ENCODE results near the gene ADGRE1. TPM values are rescaled to one million over a fixed set of nuclear protein-coding genes. Genes with fewer than 3 reads are reported as not detected.

Gene ADGRE1
- total and polyA plus RNA-seq, 7 experiments from 2014 or later: 4.2 to 31.7 (median 9.1) TPM

- H3K36me3 Mint-ChIP-seq: peaks cover 7 to 47% (median 37%) of the 10 kb centered on the region in 5 donors
- H3K27me3 Mint-ChIP-seq: no peaks in the 10 kb centered on the region
- H3K27ac Mint-ChIP-seq: peak overlapping the region in 5 of 9 donors; percentile 45 to 93 (median 91)
- H3K9me3 Mint-ChIP-seq: peaks cover 0 to 22% (median 15%) of the 10 kb centered on the region in 11 donors
- H3K27ac ChIP-seq (ENCODE audit: low read depth, low read length): no peak overlapping the region
- H3K36me3 ChIP-seq (ENCODE audit: control insufficient read depth in 2 of 3, insufficient read depth in 3 of 3, low read length in 3 of 3): no peaks in the 10 kb centered on the region
- intact Hi-C loops (cut with micrococcal nuclease): loop anchor here in 1 of 2 donors (5.0 to 10.0 kb wide), 2 partner anchors 61 to 188 kb away; partner anchors contain the start of genes GPR108 and TRIP10
- ChIA-PET POLR2A (interaction anchor here (0.7 to 1.2 kb wide), 2 partner anchors 35 to 38 kb away, joined by 4 to 6 read pairs; no protein-coding TSS in a partner anchor), CTCF (no interaction called here)
- H3K27me3 ChIP-seq (ENCODE audit: control insufficient read depth in 2 of 2, insufficient read depth in 2 of 2, low read length in 2 of 2): no peaks in the 10 kb centered on the region
- peaks cover 0 to 15% (median 4%) of the 10 kb centered on the region in 3 experiments for H3K9me3 ChIP-seq (ENCODE audit: control insufficient read depth in 2 of 3, low read length in 3 of 3)
- H3K4me1 ChIP-seq (ENCODE audit: control insufficient read depth in 2 of 2, insufficient read depth in 2 of 2, low read length in 2 of 2): peaks cover 3 to 11% of the 10 kb centered on the region in 2 donors
- ATAC-seq (no peak), DNase-seq (peak in 1 of 9 donors; percentile 8)
- H3K4me3 ChIP-seq (ENCODE audit: low read length): no peak overlapping the region
- peaks cover 12 to 28% (median 22%) of the 10 kb centered on the region in 7 donors for H3K4me1 Mint-ChIP-seq
- peak overlapping the region in 2 of 10 donors; percentile 76 to 85 for H3K4me3 Mint-ChIP-seq
Measured at GRCh38 chr19:6925386-6925785, 38.0 kb downstream of the ADGRE1 start.

GRCh38 chr19:6925801-6926751 is 38.7 kb downstream of the ADGRE1 start:
- peaks cover 0 to 15% (median 4%) of the 10 kb centered on the region in 3 experiments for H3K9me3 ChIP-seq (ENCODE audit: control insufficient read depth in 2 of 3, low read length in 3 of 3)
- peaks cover 3 to 11% of the 10 kb centered on the region in 2 donors for H3K4me1 ChIP-seq (ENCODE audit: control insufficient read depth in 2 of 2, insufficient read depth in 2 of 2, low read length in 2 of 2)
- intact Hi-C loops (cut with micrococcal nuclease): loop anchor here in 1 of 2 donors (2.0 to 10.0 kb wide), 3 partner anchors 35 to 189 kb away; partner anchors contain the start of genes GPR108 and TRIP10
- Mint-ChIP-seq H3K9me3 (peaks cover 0 to 25% (median 20%) of the 10 kb centered on the region in 11 donors), H3K36me3 (peaks cover 11 to 46% (median 37%) of the 10 kb centered on the region in 5 donors), H3K27me3 (no peaks in the 10 kb centered on the region), H3K4me1 (peaks cover 13 to 28% (median 22%) of the 10 kb centered on the region in 7 donors), H3K27ac (peak overlapping the region in 8 of 9 donors; percentile 5 to 93 (median 90)), H3K4me3 (peak overlapping the region; percentile 36 to 89 (median 72))
- no peaks in the 10 kb centered on the region for H3K27me3 ChIP-seq (ENCODE audit: control insufficient read depth in 2 of 2, insufficient read depth in 2 of 2, low read length in 2 of 2)
- H3K27ac ChIP-seq (ENCODE audit: low read depth, low read length): no peak overlapping the region
- DNase-seq: peak in 7 of 9 donors; percentile 2 to 47 (median 12)
- CTCF ChIA-PET: interaction anchor here (0.8 to 2.1 kb wide), 2 partner anchors 58 to 62 kb away, joined by 4 to 5 read pairs; no protein-coding TSS in a partner anchor
- POLR2A ChIA-PET: interaction anchor here (0.7 to 1.2 kb wide), 2 partner anchors 35 to 38 kb away, joined by 4 to 6 read pairs; no protein-coding TSS in a partner anchor
- H3K4me3 ChIP-seq (ENCODE audit: low read length): peak overlapping the region; percentile 34
- no peaks in the 10 kb centered on the region for H3K36me3 ChIP-seq (ENCODE audit: control insufficient read depth in 2 of 3, insufficient read depth in 3 of 3, low read length in 3 of 3)
- peak; percentile 93 for ATAC-seq

GRCh38 chr19:6930190-6930589 is 42.8 kb downstream of the ADGRE1 start:
- H3K27me3 ChIP-seq (ENCODE audit: control insufficient read depth in 2 of 2, insufficient read depth in 2 of 2, low read length in 2 of 2): no peaks in the 10 kb centered on the region
- Mint-ChIP-seq H3K4me3 (no peak overlapping the region), H3K27ac (peak overlapping the region in 1 of 9 donors; percentile 71), H3K9me3 (peaks cover 0 to 31% (median 22%) of the 10 kb centered on the region in 11 donors), H3K4me1 (peaks cover 10 to 20% (median 18%) of the 10 kb centered on the region in 7 donors), H3K27me3 (no peaks in the 10 kb centered on the region), H3K36me3 (peaks cover 17 to 41% (median 31%) of the 10 kb centered on the region in 5 donors)
- peaks cover 0 to 10% (median 4%) of the 10 kb centered on the region in 3 experiments for H3K9me3 ChIP-seq (ENCODE audit: control insufficient read depth in 2 of 3, low read length in 3 of 3)
- no peak for ATAC-seq
- no peak overlapping the region for H3K4me3 ChIP-seq (ENCODE audit: low read length)
- DNase-seq: no peak
- ChIA-PET POLR2A (no interaction called here), CTCF (interaction anchor here (0.8 kb wide), 1 partner anchor 27 kb away, joined by 3 read pairs; no protein-coding TSS in a partner anchor)
- H3K36me3 ChIP-seq (ENCODE audit: control insufficient read depth in 2 of 3, insufficient read depth in 3 of 3, low read length in 3 of 3): no peaks in the 10 kb centered on the region
- no peak overlapping the region for H3K27ac ChIP-seq (ENCODE audit: low read depth, low read length)
- H3K4me1 ChIP-seq (ENCODE audit: control insufficient read depth in 2 of 2, insufficient read depth in 2 of 2, low read length in 2 of 2): peaks cover 3 to 11% of the 10 kb centered on the region in 2 donors
- intact Hi-C loops (cut with micrococcal nuclease): no loop called here

GRCh38 chr19:6935069-6935468 is 47.7 kb downstream of the ADGRE1 start:
- ChIA-PET POLR2A (no interaction called here), CTCF (no interaction called here)
- Mint-ChIP-seq H3K27ac (peak overlapping the region in 1 of 9 donors; percentile 66), H3K4me1 (peaks cover 0 to 3% (median 0%) of the 10 kb centered on the region in 7 donors), H3K27me3 (no peaks in the 10 kb centered on the region), H3K36me3 (peaks cover 10 to 36% (median 28%) of the 10 kb centered on the region in 5 donors), H3K9me3 (peaks cover 0 to 23% (median 10%) of the 10 kb centered on the region in 11 donors), H3K4me3 (no peak overlapping the region)
- Histone ChIP-seq H3K27ac (ENCODE audit: low read depth, low read length) (no peak overlapping the region), H3K9me3 (ENCODE audit: control insufficient read depth in 2 of 3, low read length in 3 of 3) (peaks cover 0 to 7% (median 0%) of the 10 kb centered on the region in 3 experiments), H3K4me1 (ENCODE audit: control insufficient read depth in 2 of 2, insufficient read depth in 2 of 2, low read length in 2 of 2) (no peaks in the 10 kb centered on the region), H3K36me3 (ENCODE audit: control insufficient read depth in 2 of 3, insufficient read depth in 3 of 3, low read length in 3 of 3) (no peaks in the 10 kb centered on the region), H3K27me3 (ENCODE audit: control insufficient read depth in 2 of 2, insufficient read depth in 2 of 2, low read length in 2 of 2) (no peaks in the 10 kb centered on the region), H3K4me3 (ENCODE audit: low read length) (no peak overlapping the region)
- DNase-seq: no peak
- intact Hi-C loops (cut with micrococcal nuclease): no loop called here
- no peak for ATAC-seq

- H3K27me3 ChIP-seq (ENCODE audit: control insufficient read depth in 2 of 2, insufficient read depth in 2 of 2, low read length in 2 of 2): no peaks in the 10 kb centered on the region
- Mint-ChIP-seq H3K4me1 (peaks cover 0 to 3% (median 0%) of the 10 kb centered on the region in 7 donors), H3K27ac (no peak overlapping the region), H3K9me3 (peaks cover 0 to 22% (median 8%) of the 10 kb centered on the region in 11 donors), H3K4me3 (no peak overlapping the region), H3K27me3 (no peaks in the 10 kb centered on the region), H3K36me3 (peaks cover 10 to 38% (median 29%) of the 10 kb centered on the region in 5 donors)
- peaks cover 0 to 5% (median 0%) of the 10 kb centered on the region in 3 experiments for H3K9me3 ChIP-seq (ENCODE audit: control insufficient read depth in 2 of 3, low read length in 3 of 3)
- intact Hi-C loops (cut with micrococcal nuclease): no loop called here
- ATAC-seq (no peak), DNase-seq (no peak)
- H3K27ac ChIP-seq (ENCODE audit: low read depth, low read length): no peak overlapping the region
- ChIA-PET POLR2A (no interaction called here), CTCF (interaction anchor here (0.6 kb wide), 1 partner anchor 8 kb away, joined by 3 read pairs; no protein-coding TSS in a partner anchor)
- H3K36me3 ChIP-seq (ENCODE audit: control insufficient read depth in 2 of 3, insufficient read depth in 3 of 3, low read length in 3 of 3): peaks cover 0 to 4% (median 0%) of the 10 kb centered on the region in 3 experiments
- no peak overlapping the region for H3K4me3 ChIP-seq (ENCODE audit: low read length)
- H3K4me1 ChIP-seq (ENCODE audit: control insufficient read depth in 2 of 2, insufficient read depth in 2 of 2, low read length in 2 of 2): no peaks in the 10 kb centered on the region
Measured at GRCh38 chr19:6935618-6936017, 48.2 kb downstream of the ADGRE1 start.

- no peaks in the 10 kb centered on the region for H3K36me3 ChIP-seq (ENCODE audit: control insufficient read depth in 2 of 3, insufficient read depth in 3 of 3, low read length in 3 of 3)
- no peak overlapping the region for H3K27ac ChIP-seq (ENCODE audit: low read depth, low read length)
- ATAC-seq: no peak
- H3K27ac Mint-ChIP-seq: peak overlapping the region in 2 of 9 donors; percentile 10 to 29
- no peaks in the 10 kb centered on the region for H3K4me1 ChIP-seq (ENCODE audit: control insufficient read depth in 2 of 2, insufficient read depth in 2 of 2, low read length in 2 of 2)
- peaks cover 0 to 12% (median 3%) of the 10 kb centered on the region in 5 donors for H3K36me3 Mint-ChIP-seq
- DNase-seq: no peak
- H3K27me3 Mint-ChIP-seq: peaks cover 0 to 2% (median 0%) of the 10 kb centered on the region in 5 donors
- ChIA-PET POLR2A (no interaction called here), CTCF (interaction anchor here (0.7 to 0.8 kb wide), 2 partner anchors 69 to 82 kb away, joined by 3 read pairs; no protein-coding TSS in a partner anchor)
- peaks cover 0 to 2% (median 0%) of the 10 kb centered on the region in 11 donors for H3K9me3 Mint-ChIP-seq
- no peak overlapping the region for H3K4me3 ChIP-seq (ENCODE audit: low read length)
- H3K4me3 Mint-ChIP-seq: peak overlapping the region in 2 of 10 donors; percentile 44 to 59
- intact Hi-C loops (cut with micrococcal nuclease): loop anchor here in 1 of 2 donors (10.0 kb wide), 1 partner anchor 59 kb away; no protein-coding TSS in a partner anchor
- H3K27me3 ChIP-seq (ENCODE audit: control insufficient read depth in 2 of 2, insufficient read depth in 2 of 2, low read length in 2 of 2): no peaks in the 10 kb centered on the region
- H3K4me1 Mint-ChIP-seq: peaks cover 7 to 28% (median 17%) of the 10 kb centered on the region in 7 donors
- H3K9me3 ChIP-seq (ENCODE audit: control insufficient read depth in 2 of 3, low read length in 3 of 3): no peaks in the 10 kb centered on the region
Measured at GRCh38 chr19:6945733-6946132, 58.4 kb downstream of the ADGRE1 start.
